ENCODE measurements around the gene USP19. TPM values are rescaled to one million over a fixed set of nuclear protein-coding genes. Genes with fewer than 3 reads are reported as not detected.

USP19 gene
- total RNA-seq, 2 donors from 2014 or later, result 38.3 to 49.5 TPM

- ATAC-seq (no peak), DNase-seq (no peak)
- intact Hi-C loops (cut with DNase I), result no loop called here
These were observed 9.8 kb downstream of the USP19 start for GRCh38 chr3:49110780-49111179.

- DNase-seq, result no peak
- intact Hi-C loops (cut with DNase I), result no loop called here
- ATAC-seq, result no peak
These were observed 12.3 kb downstream of the USP19 start for GRCh38 chr3:49108346-49108745.

- ATAC-seq (peak; percentile 99), DNase-seq (peak; percentile 96)
- intact Hi-C loops (cut with DNase I), result no loop called here
These were observed 16.0 kb downstream of the USP19 start, which contains the start of gene QARS1 for GRCh38 chr3:49104427-49105291. Gene QARS1 (minus strand): TSS chr3:49104757. CDS start chr3:49104733, 24 bp downstream.

- intact Hi-C loops (cut with DNase I), result no loop called here
- ATAC-seq (no peak), DNase-seq (no peak)
These were observed 16.6 kb downstream of the USP19 start for GRCh38 chr3:49104052-49104426.

GRCh38 chr3:49100046-49100615, 20.5 kb downstream of the USP19 start:
- ATAC-seq (no peak), DNase-seq (peak; percentile 2)
- intact Hi-C loops (cut with DNase I), result no loop called here

DNA sequence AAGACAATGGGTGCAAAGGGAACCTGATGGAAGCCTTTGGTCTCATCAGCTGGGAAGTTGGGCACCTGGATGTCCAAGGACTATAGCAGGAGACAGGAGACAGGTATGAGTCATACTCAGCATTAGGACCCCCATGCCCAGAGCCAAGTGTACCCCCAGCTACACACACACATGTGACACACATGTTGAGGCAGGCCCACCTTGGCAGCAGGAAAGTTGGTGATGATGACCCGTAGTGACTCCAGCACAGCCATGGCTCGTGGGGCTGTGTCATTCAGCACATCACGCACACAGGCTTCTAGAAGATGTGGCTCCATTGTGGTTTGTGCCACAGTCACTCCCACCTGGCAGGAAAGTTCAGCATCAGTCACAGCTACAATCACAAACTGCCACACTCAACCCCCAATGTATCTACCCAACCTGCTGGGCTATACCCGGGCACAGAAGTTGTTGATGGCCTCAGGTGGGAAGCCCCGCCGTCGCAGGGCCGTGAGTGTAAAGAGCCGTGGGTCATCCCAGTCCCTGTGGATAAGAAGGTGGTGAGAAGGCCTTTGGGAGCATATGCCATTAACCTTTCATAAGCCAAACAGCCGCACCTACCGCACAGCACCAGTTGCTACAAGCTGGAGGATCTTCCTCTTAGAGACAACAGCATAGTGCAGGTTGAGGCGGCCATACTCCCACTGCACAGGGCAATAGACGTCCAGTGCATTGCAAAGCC, 21.6 kb downstream of the USP19 start:
- DNase-seq (peak; percentile 8), ATAC-seq (no peak)
- intact Hi-C loops (cut with DNase I), result no loop called here

DNA sequence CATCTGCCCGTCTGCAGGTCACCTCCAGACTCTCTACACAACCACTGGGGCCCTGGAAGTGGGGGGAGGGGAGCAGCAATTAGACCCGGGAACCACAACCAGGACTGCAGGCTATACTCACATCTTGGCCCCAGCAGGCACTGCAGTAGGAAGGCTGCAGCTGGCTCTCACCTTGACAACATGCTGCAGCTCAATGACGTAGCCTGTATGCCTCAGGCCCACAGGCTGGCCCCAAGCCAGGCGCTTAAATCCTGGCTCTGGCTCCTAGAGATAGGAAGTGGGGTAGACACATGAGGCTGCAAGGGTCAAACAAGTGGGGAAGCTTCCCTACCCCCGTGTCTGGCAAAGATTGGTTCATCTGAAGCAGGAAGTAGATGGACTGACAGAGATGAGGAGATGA, 22.2 kb downstream of the USP19 start:
- ATAC-seq (no peak), DNase-seq (peak; percentile 33)
- intact Hi-C loops (cut with DNase I), result no loop called here

DNA sequence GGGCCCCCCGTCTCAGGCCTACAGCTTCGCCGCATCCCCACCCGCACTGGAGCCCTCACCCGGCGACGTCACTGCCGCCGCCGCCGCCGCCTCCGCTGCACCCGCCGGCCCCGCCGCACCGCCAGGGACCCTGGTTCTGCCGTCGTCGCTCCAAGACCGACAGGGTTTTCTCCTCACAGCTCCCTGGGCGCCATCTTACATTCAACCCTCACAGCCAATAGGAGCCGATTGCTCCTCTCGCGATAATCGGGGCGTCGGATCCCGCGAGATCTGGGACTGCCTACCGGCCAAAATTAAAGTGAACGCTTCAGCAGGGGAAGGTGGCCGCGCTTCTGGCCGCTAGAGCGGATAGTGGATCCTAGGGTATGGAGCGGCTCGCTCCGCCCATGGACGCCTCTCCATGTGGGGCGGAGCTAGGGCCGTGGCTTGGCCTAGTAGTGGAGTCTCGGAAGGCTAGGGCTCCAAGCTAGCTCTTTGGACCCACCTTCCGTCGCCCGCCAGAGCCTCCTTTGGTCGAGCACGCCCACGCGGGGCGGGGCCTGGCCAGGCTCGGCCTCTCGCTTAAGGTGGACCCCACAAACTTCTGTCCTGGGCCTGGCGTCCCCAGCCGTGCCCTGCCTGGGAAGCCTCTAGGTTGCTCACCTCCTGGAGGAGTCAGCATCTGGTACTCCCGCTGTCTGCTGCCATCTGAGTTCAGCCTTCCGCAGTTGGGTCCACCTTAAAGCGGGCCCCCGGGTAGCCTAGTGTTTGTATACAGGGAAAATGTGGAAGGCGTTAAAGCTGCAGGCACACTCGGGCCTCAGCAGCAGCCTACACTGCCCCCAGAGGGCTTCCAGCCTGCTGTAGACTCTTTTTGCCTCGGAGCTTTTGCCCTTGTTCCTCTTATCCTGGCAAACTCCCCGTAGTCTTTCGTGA, 26.5 kb downstream of the USP19 start, which contains the start of gene QRICH1:
QRICH1 (minus strand) TSS at position 219 of the 915 bp plus-strand sequence. CDS start 17,054 bp downstream, outside the sequence.
- peak; percentile 92 to 93 for ATAC-seq
- intact Hi-C loops (cut with DNase I), result loop anchor here in 1 of 2 donors (1.0 kb wide), 1 partner anchor 39 kb away; the partner anchor contains the start of gene LAMB2
- DNase-seq, result peak; percentile 97

DNA sequence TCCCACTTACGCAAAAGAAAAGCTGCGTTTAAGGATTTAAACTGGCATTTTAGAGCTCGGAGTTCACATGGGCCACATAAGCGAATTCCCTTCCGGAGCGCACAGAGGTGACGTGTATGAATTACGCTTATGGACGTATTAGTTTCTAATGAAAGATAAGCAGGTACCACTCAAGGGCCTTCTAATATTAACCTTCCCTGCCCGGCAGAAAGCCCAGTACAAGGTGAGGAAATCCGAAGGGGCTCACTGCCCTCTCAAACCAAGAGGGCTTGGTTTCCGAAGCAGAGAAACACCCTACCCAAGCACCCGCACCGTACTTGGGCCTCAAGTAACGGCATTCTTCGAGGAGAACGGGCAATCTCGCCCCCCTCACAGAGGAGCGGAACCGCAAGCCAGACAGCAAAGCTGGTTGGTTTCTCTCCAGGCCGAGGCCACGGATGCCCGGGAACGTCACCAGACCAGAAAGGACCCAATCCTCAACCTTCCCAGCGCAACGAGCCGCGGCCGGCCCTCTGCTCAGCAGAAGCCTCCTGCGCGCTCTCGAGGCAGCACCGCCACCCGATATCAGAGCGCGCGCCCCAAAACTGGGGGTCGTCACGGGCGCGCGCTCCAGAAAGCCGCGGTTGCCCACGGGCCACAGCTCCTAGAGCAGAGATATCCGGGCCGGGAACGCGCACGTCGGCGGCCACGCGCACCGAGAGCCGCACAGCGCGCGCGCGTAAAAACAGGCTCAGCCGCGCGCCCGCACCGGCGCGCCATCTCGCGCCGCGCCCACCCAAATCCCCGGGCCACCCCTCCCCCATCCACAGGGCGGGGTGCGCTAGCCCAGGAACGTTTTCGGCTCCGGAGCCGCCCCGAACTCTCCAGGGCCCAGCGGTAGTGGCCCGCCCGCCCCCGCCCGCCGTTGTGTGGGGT, 27.4 kb downstream of the USP19 start:
- ATAC-seq, result peak; percentile 55 to 67
- intact Hi-C loops (cut with DNase I), result no loop called here
- peak; percentile 86 for DNase-seq

DNA sequence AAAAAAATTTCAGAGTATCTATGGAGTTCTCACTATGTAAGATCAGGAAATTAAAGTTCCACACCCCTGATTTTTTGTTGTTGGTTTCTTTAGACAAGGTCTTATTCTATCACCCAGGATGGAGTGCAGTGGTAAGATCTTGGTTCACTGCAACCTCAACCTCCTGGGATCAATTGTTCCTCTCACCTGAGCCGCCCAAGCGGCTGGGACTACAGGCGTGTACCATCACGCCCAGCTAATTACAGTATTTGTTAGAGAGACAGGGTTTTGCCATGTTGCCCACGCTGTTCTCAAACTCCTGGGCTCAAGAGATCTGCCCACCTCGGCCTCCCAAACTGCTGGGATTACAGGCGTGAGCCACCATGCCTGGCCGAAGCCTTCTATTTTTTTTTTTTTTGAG, 39.2 kb downstream of the USP19 start:
- ATAC-seq, result no peak
- no peak for DNase-seq
- intact Hi-C loops (cut with DNase I), result no loop called here

- intact Hi-C loops (cut with DNase I), result no loop called here
- DNase-seq (no peak), ATAC-seq (no peak)
These were observed 41.4 kb downstream of the USP19 start for GRCh38 chr3:49079270-49079669.

- intact Hi-C loops (cut with DNase I), result no loop called here
- ATAC-seq, result no peak
- no peak for DNase-seq
These were observed 44.0 kb downstream of the USP19 start for GRCh38 chr3:49076646-49077045.

GRCh38 chr3:49076116-49076515, 44.5 kb downstream of the USP19 start:
- intact Hi-C loops (cut with DNase I), result no loop called here
- no peak for ATAC-seq
- no peak for DNase-seq

Small RNAs within 50 kb of the gene (microRNA-seq; reads per million reads assigned to microRNA genes)
- 0 to 0.40 reads per million in 2 donors for gene MIR6890

Other genes starting within 250 kb of the USP19 start
- 10 to 100 TPM; 53.4 to 55.6 TPM for gene SLC25A20, start 221.9 kb downstream of the USP19 start, total RNA-seq
- 100 to 1,000 TPM in 1 of 2 donors, 10 to 100 TPM in 1; 88.0 to 104 TPM for gene ARIH2, start 202.0 kb downstream of the USP19 start, total RNA-seq
- 10 to 100 TPM; 32.8 to 33.9 TPM for gene P4HTM, start 130.6 kb downstream of the USP19 start, total RNA-seq
- gene WDR6, start 113.4 kb downstream of the USP19 start, total RNA-seq, result 10 to 100 TPM; 76.1 to 77.1 TPM
- gene DALRD3, start 102.2 kb downstream of the USP19 start, total RNA-seq, result 10 to 100 TPM in 1 of 2 donors, 1 to 10 TPM in 1; 9.8 to 10.1 TPM
- 100 to 1,000 TPM; 135 to 138 TPM for gene NDUFAF3, start 98.7 kb downstream of the USP19 start, total RNA-seq
- gene IMPDH2, start 91.4 kb downstream of the USP19 start, total RNA-seq, result 10 to 100 TPM; 60.2 to 71.3 TPM
- 10 to 100 TPM; 50.4 to 59.9 TPM for gene QRICH1, start 26.8 kb downstream of the USP19 start, total RNA-seq
- gene QARS1, start 16.1 kb downstream of the USP19 start, total RNA-seq, result 100 to 1,000 TPM; 150 to 166 TPM
- 100 to 1,000 TPM; 629 to 714 TPM for gene LAMB2, start 12.2 kb upstream of the USP19 start, total RNA-seq
- 10 to 100 TPM; 12.3 to 15.3 TPM for gene CCDC71, start 45.5 kb upstream of the USP19 start, total RNA-seq
- gene KLHDC8B, start 50.8 kb upstream of the USP19 start, total RNA-seq, result 10 to 100 TPM; 35.6 to 55.9 TPM
- 1 to 10 TPM; 3.2 to 3.4 TPM for gene C3orf62, start 156.4 kb upstream of the USP19 start, total RNA-seq
- 10 to 100 TPM; 37.1 to 45.5 TPM for gene USP4, start 219.2 kb upstream of the USP19 start, total RNA-seq
- gene GPX1, start 237.5 kb upstream of the USP19 start, total RNA-seq, result 100 to 1,000 TPM; 230 to 235 TPM